ENCODE data around the gene SNX9. TPM values are rescaled to one million over a fixed set of nuclear protein-coding genes. Genes with fewer than 3 reads are reported as not detected.
A peak's percentile ranks its signal among the peaks of the same experiment; 100 is the strongest.

The SNX9 gene
- total RNA-seq, 4 donors from 2014 or later, result 13.7 to 57.2 (median 50.7) TPM

GRCh38 chr6:157813750-157814455 is 9.1 kb upstream of the SNX9 start:
- 63 to 70% methylated on average over 2 to 5 of the region's 5 CpGs for WGBS, 2 donors (ENCODE audit: low coverage in 1 of 2)
- no peak for DNase-seq
- TF ChIP-seq POLR2AphosphoS5 (IDR thresholded peaks at IDR 0.05) (peak in 1 of 3 donors; percentile 9), EP300 (IDR thresholded peaks at IDR 0.05; ENCODE audit: low read depth) (no peak)
- H3K4me3 ChIP-seq, result no peak overlapping the region
- no peaks in the 10 kb centered on the region for H3K27me3 ChIP-seq
- H3K36me3 ChIP-seq, result no peaks in the 10 kb centered on the region
- H3K27ac ChIP-seq, result peak overlapping the region; percentile 36 to 65 (median 47)
- peaks cover 0 to 18% (median 9%) of the 10 kb centered on the region in 4 donors for H3K4me1 ChIP-seq
- in situ Hi-C loops (cut with MboI; ENCODE audit: low pct_ligation_motif_present in 1 of 4, low pct_unique_long_range_greater_than_20kb in 1 of 4, low sequenced_read_pairs in 3 of 4) (loop anchor here in 1 of 4 donors (10.0 kb wide), 1 partner anchor 49 kb away; no protein-coding TSS in a partner anchor), intact Hi-C loops (cut with DNase I; ENCODE audit: low total_unique reads) (no loop called here)
- H3K9me3 ChIP-seq, result no peaks in the 10 kb centered on the region

DNA sequence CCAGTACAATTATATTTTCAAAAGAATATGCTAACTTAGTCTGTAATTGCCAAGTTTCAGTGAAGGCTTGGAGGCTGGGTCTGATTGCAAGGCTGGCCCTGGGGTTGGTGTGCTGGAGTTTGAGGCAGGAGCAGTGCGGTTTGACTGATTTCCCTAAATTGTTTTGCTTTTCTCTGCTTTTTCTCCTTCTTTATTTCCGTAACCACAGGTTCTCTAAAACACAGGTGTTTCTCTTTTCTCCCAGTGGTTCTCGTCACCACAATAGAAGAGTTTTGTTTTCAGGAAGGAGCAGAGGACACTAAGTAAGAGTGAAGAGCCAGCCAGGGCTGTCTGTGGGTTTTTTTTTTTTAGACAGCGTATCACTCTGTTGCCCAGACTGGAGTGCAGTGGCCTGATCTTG is 8.2 kb upstream of the SNX9 start:
- H3K9me3 ChIP-seq, result no peaks in the 10 kb centered on the region
- H3K4me1 ChIP-seq, result peaks cover 0 to 18% (median 9%) of the 10 kb centered on the region in 4 donors
- TF ChIP-seq POLR2AphosphoS5 (IDR thresholded peaks at IDR 0.05) (no peak), CTCF (IDR thresholded peaks at IDR 0.05) (no peak), POLR2A (IDR thresholded peaks at IDR 0.05) (no peak), EP300 (IDR thresholded peaks at IDR 0.05; ENCODE audit: low read depth) (no peak)
- in situ Hi-C loops (cut with MboI; ENCODE audit: low pct_ligation_motif_present in 1 of 4, low pct_unique_long_range_greater_than_20kb in 1 of 4, low sequenced_read_pairs in 3 of 4), result loop anchor here in 1 of 4 donors (10.0 kb wide), 1 partner anchor 50 kb away; no protein-coding TSS in a partner anchor
- 60 to 74% methylated on average over 1 to 4 of the region's 4 CpGs for WGBS, 2 donors (ENCODE audit: low coverage in 1 of 2)
- no peaks in the 10 kb centered on the region for H3K36me3 ChIP-seq
- no peak overlapping the region for H3K4me3 ChIP-seq
- peak overlapping the region in 3 of 4 donors; percentile 36 to 65 (median 52) for H3K27ac ChIP-seq
- intact Hi-C loops (cut with DNase I; ENCODE audit: low total_unique reads), result no loop called here
- no peaks in the 10 kb centered on the region for H3K27me3 ChIP-seq
- DNase-seq, result no peak

DNA sequence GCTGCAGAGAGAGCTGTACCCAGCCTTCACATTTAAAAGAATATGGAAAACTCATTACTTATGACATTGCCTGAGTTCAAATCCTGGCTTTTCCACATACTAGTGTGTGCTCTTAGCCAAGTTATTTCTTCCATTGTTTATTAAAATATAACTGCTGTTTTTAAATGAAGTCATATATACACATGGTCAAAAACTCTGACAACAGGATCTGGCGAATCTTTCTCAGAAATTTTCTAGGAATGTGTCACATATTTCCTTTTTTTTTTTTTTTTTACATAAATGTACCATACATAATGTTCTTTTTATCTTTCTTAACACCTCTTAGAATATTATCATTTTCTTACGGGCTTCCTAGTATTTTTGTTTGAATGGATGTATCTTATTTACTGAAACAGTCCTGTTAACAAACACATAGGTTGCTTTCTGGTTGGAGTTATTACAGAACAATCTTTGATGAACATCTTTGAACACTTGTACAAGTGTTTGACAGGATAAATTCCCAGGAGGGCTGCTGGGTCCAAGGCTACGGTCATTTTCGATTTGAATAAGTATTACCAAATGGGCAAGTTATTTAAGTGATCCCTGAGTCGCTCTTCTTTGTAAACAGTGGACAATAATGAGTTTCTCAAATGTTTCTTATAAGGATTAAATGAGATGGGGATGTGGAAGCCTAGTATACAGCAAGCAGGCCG is 1.6 kb upstream of the SNX9 start:
- in situ Hi-C loops (cut with MboI; ENCODE audit: low pct_ligation_motif_present in 1 of 4, low pct_unique_long_range_greater_than_20kb in 1 of 4, low sequenced_read_pairs in 3 of 4) (no loop called here), intact Hi-C loops (cut with DNase I; ENCODE audit: low total_unique reads) (loop anchor here (5.0 kb wide), 1 partner anchor 64 kb away; no protein-coding TSS in a partner anchor)
- Histone ChIP-seq H3K4me3 (no peak overlapping the region), H3K27me3 (no peaks in the 10 kb centered on the region), H3K27ac (peak overlapping the region in 3 of 4 donors; percentile 92 to 99 (median 98)), H3K4me1 (peaks cover 0 to 29% (median 19%) of the 10 kb centered on the region in 4 donors), H3K9me3 (no peaks in the 10 kb centered on the region), H3K36me3 (no peaks in the 10 kb centered on the region)
- DNase-seq, result no peak
- WGBS, 2 donors (ENCODE audit: low coverage in 1 of 2), result 68 to 93% methylated on average over 4 to 6 of the region's 6 CpGs
- no peak for TF ChIP-seq POLR2A (IDR thresholded peaks at IDR 0.05)
- TF ChIP-seq EP300 (IDR thresholded peaks at IDR 0.05; ENCODE audit: low read depth), result no peak
- TF ChIP-seq CTCF (IDR thresholded peaks at IDR 0.05), result no peak
- TF ChIP-seq POLR2AphosphoS5 (IDR thresholded peaks at IDR 0.05), result no peak

DNA sequence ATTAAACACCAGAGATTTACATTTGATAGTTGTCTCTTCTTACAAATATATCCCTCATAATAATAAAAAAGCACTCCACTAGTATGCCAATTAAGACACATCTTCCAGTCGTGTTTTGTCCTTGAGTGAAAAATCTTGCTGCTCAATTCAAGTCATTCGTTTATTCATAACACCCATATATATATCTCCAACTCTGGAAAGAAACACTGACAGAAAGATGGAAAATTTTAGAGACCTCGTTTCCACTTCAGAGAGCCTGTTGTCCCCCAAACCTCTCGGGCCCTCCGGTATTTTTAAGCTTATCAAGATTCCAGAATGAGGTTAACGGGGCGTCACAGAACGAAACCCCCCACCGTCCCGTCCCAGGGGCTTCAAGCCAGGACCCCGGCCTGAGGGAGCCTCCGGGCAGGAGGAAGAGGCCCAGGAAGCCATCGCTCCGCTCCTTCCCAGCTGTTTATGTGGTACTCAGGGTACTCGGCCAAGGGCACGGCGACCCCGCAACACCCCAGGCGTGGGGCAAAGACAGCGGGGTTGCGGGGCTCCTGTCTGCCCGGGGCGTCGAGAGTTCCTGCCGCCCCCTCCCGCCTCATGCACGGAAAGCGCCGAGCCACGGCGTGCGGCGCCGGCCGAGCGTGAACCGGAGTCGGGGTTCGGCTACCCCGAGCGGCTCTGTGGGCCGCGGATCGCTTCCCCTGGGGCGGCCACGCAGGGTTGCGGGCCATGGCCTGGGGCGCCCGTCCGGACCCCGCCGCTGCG is 623 bp upstream of the SNX9 start:
- TF ChIP-seq POLR2AphosphoS5 (IDR thresholded peaks at IDR 0.05) (no peak), POLR2A (IDR thresholded peaks at IDR 0.05) (no peak), EP300 (IDR thresholded peaks at IDR 0.05; ENCODE audit: low read depth) (no peak), CTCF (IDR thresholded peaks at IDR 0.05) (no peak)
- intact Hi-C loops (cut with DNase I; ENCODE audit: low total_unique reads) (loop anchor here (5.0 kb wide), 1 partner anchor 65 kb away; no protein-coding TSS in a partner anchor), in situ Hi-C loops (cut with MboI; ENCODE audit: low pct_ligation_motif_present in 1 of 4, low pct_unique_long_range_greater_than_20kb in 1 of 4, low sequenced_read_pairs in 3 of 4) (no loop called here)
- Histone ChIP-seq H3K4me1 (peaks cover 0 to 29% (median 19%) of the 10 kb centered on the region in 4 donors), H3K27ac (peak overlapping the region; percentile 92 to 99 (median 98)), H3K27me3 (no peaks in the 10 kb centered on the region), H3K36me3 (no peaks in the 10 kb centered on the region), H3K4me3 (peak overlapping the region; percentile 10 to 100 (median 98)), H3K9me3 (no peaks in the 10 kb centered on the region)
- 23 to 60% methylated on average over 8 to 31 of the region's 53 CpGs for WGBS, 2 donors (ENCODE audit: low coverage in 1 of 2)
- DNase-seq, result peak; percentile 19

Data from transverse colon (tissue), 4 donors.